Upper lobe of left lung (tissue), 6 donors: ENCODE measurements around the gene BIRC6. TPM values are rescaled to one million over a fixed set of nuclear protein-coding genes. Genes with fewer than 3 reads are reported as not detected.

Experiments
- ATAC-seq, 2 donors: fragments of 200-7000 bp; cut with Tn5 transposase; one replicate each; pipeline ENCODE4 v1.9.1; 2022; ENCODE audit warnings: mild to moderate bottlenecking in 2 of 2, moderate library complexity in 2 of 2; ENCODE audit not compliant: low FRiP score in 2 of 2
- DNase-seq, 2 donors: peaks; one replicate each; pipeline ENCODE4 v3.0.0-alpha.2; 2019 to 2020
- H3K27ac ChIP-seq, 4 donors: fragments of 200-600 bp; sonication (generic); one replicate each; pipeline ENCODE4 v1.5.1; 2016 to 2019
- H3K27me3 ChIP-seq, 4 donors: fragments of 200-600 bp; sonication (generic); one replicate each; pipeline ENCODE4 v1.5.1; 2017 to 2019
- H3K36me3 ChIP-seq, 4 donors: fragments of 200-600 bp; sonication (generic); one replicate each; pipeline ENCODE4 v1.5.1; 2016 to 2019
- H3K4me1 ChIP-seq, 4 donors: fragments of 200-600 bp; sonication (generic); one replicate each; pipeline ENCODE4 v1.5.1; 2018 to 2019
- H3K4me3 ChIP-seq, 4 donors: fragments of 200-600 bp; sonication (generic); one replicate each; pipeline ENCODE4 v1.5.1; 2017 to 2019; ENCODE audit warnings: mild to moderate bottlenecking in 2 of 4, moderate library complexity in 1 of 4
- H3K9me3 ChIP-seq, 4 donors: fragments of 200-600 bp; sonication (generic); one replicate each; pipeline ENCODE4 v1.5.1; 2018 to 2019
- CTCF ChIP-seq, 6 experiments: fragments of 450-650 bp in 4 of 6; fragments of 200-600 bp in 2 of 6; sonication (generic) in 2 of 6; IDR thresholded peaks; one replicate each; pipeline ENCODE4 v1.5.1; 2016 to 2019; ENCODE audit warnings: antibody characterized with exemption in 6 of 6
- EP300 ChIP-seq, 4 donors: sonication (generic); formaldehyde crosslinking; IDR thresholded peaks; one replicate each; pipeline ENCODE4 v1.5.1; 2017; ENCODE audit warnings: antibody characterized with exemption in 4 of 4, control low read depth in 2 of 4
- POLR2A ChIP-seq, 4 donors: fragments of 450-650 bp; IDR thresholded peaks; one replicate each; pipeline ENCODE4 v1.5.1; 2016 to 2017; ENCODE audit warnings: antibody characterized with exemption in 4 of 4, mild to moderate bottlenecking in 2 of 4
- POLR2AphosphoS5 ChIP-seq, 2 donors: sonication (generic); formaldehyde crosslinking; IDR thresholded peaks; one replicate each; pipeline ENCODE4 v1.5.1; 2017; ENCODE audit warnings: antibody characterized with exemption in 2 of 2
- WGBS, 2 donors: methylation state at CpG; one replicate each; pipeline ENCODE4 v1.1.5; 2017 to 2018; 5-methylcytosine and 5-hydroxymethylcytosine counted together
- total RNA-seq, 6 donors: library from RNA; depleted of rRNA in 4 of 6; stranded (reverse); fragments of >200 nt in 4 of 6; gene quantifications; one replicate each; pipeline versions ENCODE4 v1.1.0 to v1.2.1, GENCODE V29; 2016 to 2021
- donor health status: DM: no; HTN: no; CAD: no; lungs with moderate emphysema.
- donor health status: DM: no; HTN: yes; CAD: no; lungs with severe emphysema.

The BIRC6 gene
- total RNA-seq, 6 donors from 2014 or later, result 60.4 to 198 (median 101) TPM

GRCh38 chr2:32463110-32463509 is 106.3 kb downstream of the BIRC6 start:
- Histone ChIP-seq H3K4me3 (no peak overlapping the region), H3K4me1 (no peaks in the 10 kb centered on the region), H3K36me3 (peaks cover 6 to 51% (median 24%) of the 10 kb centered on the region in 4 donors), H3K9me3 (no peaks in the 10 kb centered on the region), H3K27me3 (no peaks in the 10 kb centered on the region), H3K27ac (no peak overlapping the region)
- no peak for DNase-seq
- ATAC-seq, result no peak
- TF ChIP-seq CTCF (IDR thresholded peaks at IDR 0.05), result no peak
- no peak for TF ChIP-seq POLR2A (IDR thresholded peaks at IDR 0.05)
- no peak for TF ChIP-seq EP300 (IDR thresholded peaks at IDR 0.05)
- no peak for TF ChIP-seq POLR2AphosphoS5 (IDR thresholded peaks at IDR 0.05)
- 91 to 93% methylated on average over 4 of the region's 4 CpGs for WGBS, 2 donors

- no peaks in the 10 kb centered on the region for H3K27me3 ChIP-seq
- WGBS, 2 donors, result 81 to 94% methylated on average over 2 of the region's 2 CpGs
- H3K27ac ChIP-seq, result no peak overlapping the region
- ATAC-seq (no peak), DNase-seq (no peak)
- H3K36me3 ChIP-seq, result peaks cover 12 to 64% (median 33%) of the 10 kb centered on the region in 4 donors
- no peak overlapping the region for H3K4me3 ChIP-seq
- H3K9me3 ChIP-seq, result no peaks in the 10 kb centered on the region
- H3K4me1 ChIP-seq, result no peaks in the 10 kb centered on the region
- TF ChIP-seq POLR2AphosphoS5 (IDR thresholded peaks at IDR 0.05), result no peak
- TF ChIP-seq POLR2A (IDR thresholded peaks at IDR 0.05), result no peak
Observed at GRCh38 chr2:32464431-32464830, 107.6 kb downstream of the BIRC6 start.

GRCh38 chr2:32472605-32473004 is 115.8 kb downstream of the BIRC6 start:
- peaks cover 7 to 76% (median 26%) of the 10 kb centered on the region in 4 donors for H3K36me3 ChIP-seq
- ATAC-seq (no peak), DNase-seq (no peak)
- 63 to 64% methylated on average over 3 of the region's 3 CpGs for WGBS, 2 donors
- H3K27ac ChIP-seq, result no peak overlapping the region
- no peaks in the 10 kb centered on the region for H3K27me3 ChIP-seq
- no peak overlapping the region for H3K4me3 ChIP-seq
- TF ChIP-seq EP300 (IDR thresholded peaks at IDR 0.05) (no peak), POLR2A (IDR thresholded peaks at IDR 0.05) (no peak)
- no peaks in the 10 kb centered on the region for H3K4me1 ChIP-seq
- no peaks in the 10 kb centered on the region for H3K9me3 ChIP-seq

GRCh38 chr2:32474381-32474780 is 117.6 kb downstream of the BIRC6 start:
- 92 to 96% methylated on average over 3 of the region's 3 CpGs for WGBS, 2 donors
- H3K27me3 ChIP-seq, result no peaks in the 10 kb centered on the region
- H3K4me1 ChIP-seq, result no peaks in the 10 kb centered on the region

GRCh38 chr2:32478889-32479620 is 122.2 kb downstream of the BIRC6 start:
- TF ChIP-seq EP300 (IDR thresholded peaks at IDR 0.05), result no peak
- no peak for TF ChIP-seq POLR2AphosphoS5 (IDR thresholded peaks at IDR 0.05)
- TF ChIP-seq CTCF (IDR thresholded peaks at IDR 0.05), result no peak
- peaks cover 11 to 81% (median 38%) of the 10 kb centered on the region in 4 donors for H3K36me3 ChIP-seq
- DNase-seq (no peak), ATAC-seq (no peak)
- no peaks in the 10 kb centered on the region for H3K27me3 ChIP-seq
- no peaks in the 10 kb centered on the region for H3K4me1 ChIP-seq
- H3K27ac ChIP-seq, result peak overlapping the region in 1 of 4 donors; percentile 14
- 92 to 95% methylated on average over 8 of the region's 8 CpGs for WGBS, 2 donors
- no peak overlapping the region for H3K4me3 ChIP-seq
- H3K9me3 ChIP-seq, result no peaks in the 10 kb centered on the region

More at GRCh38 chr2:32474381-32474780, 117.6 kb downstream of the BIRC6 start:
- no peak for DNase-seq
- Histone ChIP-seq H3K4me3 (no peak overlapping the region), H3K9me3 (no peaks in the 10 kb centered on the region), H3K36me3 (peaks cover 0 to 74% (median 25%) of the 10 kb centered on the region in 4 donors), H3K27ac (no peak overlapping the region)
- ATAC-seq, result no peak
- TF ChIP-seq POLR2AphosphoS5 (IDR thresholded peaks at IDR 0.05) (no peak), POLR2A (IDR thresholded peaks at IDR 0.05) (no peak), EP300 (IDR thresholded peaks at IDR 0.05) (no peak), CTCF (IDR thresholded peaks at IDR 0.05) (no peak)

GRCh38 chr2:32479993-32480392 is 123.2 kb downstream of the BIRC6 start:
- ATAC-seq, result no peak

More at GRCh38 chr2:32479993-32480392, 123.2 kb downstream of the BIRC6 start:
- no peak for DNase-seq
- H3K27ac ChIP-seq, result no peak overlapping the region
- H3K4me3 ChIP-seq, result no peak overlapping the region
- WGBS, 2 donors, result 86 to 96% methylated on average over 5 of the region's 5 CpGs
- H3K4me1 ChIP-seq, result no peaks in the 10 kb centered on the region
- TF ChIP-seq POLR2A (IDR thresholded peaks at IDR 0.05) (no peak), CTCF (IDR thresholded peaks at IDR 0.05) (no peak), EP300 (IDR thresholded peaks at IDR 0.05) (no peak), POLR2AphosphoS5 (IDR thresholded peaks at IDR 0.05) (no peak)
- no peaks in the 10 kb centered on the region for H3K9me3 ChIP-seq
- H3K36me3 ChIP-seq, result peaks cover 11 to 84% (median 41%) of the 10 kb centered on the region in 4 donors
- no peaks in the 10 kb centered on the region for H3K27me3 ChIP-seq
